Tibial nerve (tissue), 4 donors: ENCODE measurements around the gene NEGR1. TPM values are rescaled to one million over a fixed set of nuclear protein-coding genes. Genes with fewer than 3 reads are reported as not detected.
A peak's percentile ranks its signal among the peaks of the same experiment; 100 is the strongest.

Experiments used
- DNase-seq, 2 donors: peaks; one replicate each; pipeline ENCODE4 v3.0.0-alpha.2; 2019; ENCODE audit warnings: low spot score in 2 of 2
- H3K27ac ChIP-seq, 4 donors: fragments of 200-600 bp; sonication (generic) in 3 of 4; one replicate each; pipeline ENCODE4 v1.5.1; 2017 to 2019; ENCODE audit warnings: mild to moderate bottlenecking in 1 of 4
- H3K27me3 ChIP-seq, 2 donors: fragments of 200-600 bp; sonication (generic) in 1 of 2; one replicate each; pipeline versions ENCODE4 v1.5.1 to v1.6.0; 2017 to 2019
- H3K36me3 ChIP-seq, 3 donors: fragments of 200-600 bp; sonication (generic); one replicate each; pipeline ENCODE4 v1.5.1; 2018 to 2019
- H3K4me1 ChIP-seq, 4 donors: fragments of 200-600 bp; sonication (generic) in 3 of 4; one replicate each; pipeline ENCODE4 v1.5.1; 2017 to 2019
- H3K4me3 ChIP-seq, 4 donors: fragments of 200-600 bp; sonication (generic) in 3 of 4; one replicate each; pipeline ENCODE4 v1.5.1; 2017 to 2019; ENCODE audit warnings: mild to moderate bottlenecking in 1 of 4, moderate library complexity in 1 of 4
- H3K9me3 ChIP-seq, 4 donors: fragments of 200-600 bp; sonication (generic) in 3 of 4; one replicate each; pipeline ENCODE4 v1.5.1; 2017 to 2019
- EP300 ChIP-seq, 2 donors: sonication (generic); formaldehyde crosslinking; IDR thresholded peaks; one replicate each; pipeline ENCODE4 v1.6.1; 2017; ENCODE audit warnings: antibody characterized with exemption in 2 of 2, mild to moderate bottlenecking in 1 of 2
- POLR2A ChIP-seq, 2 donors: fragments of 450-650 bp; IDR thresholded peaks; one replicate each; pipeline ENCODE4 v1.6.1; 2017; ENCODE audit warnings: antibody characterized with exemption in 2 of 2, mild to moderate bottlenecking in 2 of 2, moderate library complexity in 2 of 2
- WGBS, 2 donors: methylation state at CpG; one replicate each; pipeline ENCODE4 v1.1.5; 2018; 5-methylcytosine and 5-hydroxymethylcytosine counted together
- total RNA-seq, 4 donors: library from RNA; depleted of rRNA; stranded (reverse); fragments of >200 nt; gene quantifications; one replicate each; pipeline ENCODE4 v1.1.0, GENCODE V29; 2016
- TF ChIP-seq, protein P1 (sequence below), 5 experiments: fragments of 200-600 bp in 3 of 5; fragments of 450-650 bp in 2 of 5; sonication (generic) in 3 of 5; IDR thresholded peaks; one replicate each; pipeline ENCODE4 v1.5.1; 2016 to 2019; ENCODE audit warnings: antibody characterized with exemption in 5 of 5, mild to moderate bottlenecking in 3 of 5, moderate library complexity in 2 of 5

Gene NEGR1
- total RNA-seq, 4 donors from 2014 or later, result 46.0 to 58.2 (median 52.4) TPM

DNA sequence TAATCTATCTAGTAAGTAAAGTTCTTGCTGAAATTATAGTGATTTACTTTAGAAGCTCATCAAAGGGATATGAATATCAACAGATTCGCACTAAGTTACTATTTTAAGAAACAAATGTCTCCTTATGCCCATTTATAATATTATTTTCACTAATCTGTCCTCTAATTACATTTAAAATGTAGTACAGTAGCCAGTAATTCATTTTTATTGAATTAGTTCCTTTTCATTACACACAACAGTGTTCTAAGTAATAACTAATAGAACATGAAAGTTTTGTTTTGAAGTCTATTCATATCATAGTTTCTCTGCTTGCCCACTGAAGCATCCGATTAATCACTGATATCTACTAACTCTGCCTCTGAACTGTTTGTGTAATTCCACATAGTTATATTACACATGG is 225.8 kb downstream of the NEGR1 start:
- no peak for DNase-seq
- 90 to 96% methylated on average over 2 of the region's 2 CpGs for WGBS, 2 donors
- Histone ChIP-seq H3K27ac (no peak overlapping the region), H3K9me3 (no peaks in the 10 kb centered on the region), H3K4me1 (no peaks in the 10 kb centered on the region), H3K4me3 (no peak overlapping the region), H3K36me3 (no peaks in the 10 kb centered on the region), H3K27me3 (no peaks in the 10 kb centered on the region)
- TF ChIP-seq EP300 (IDR thresholded peaks at IDR 0.05) (no peak), POLR2A (IDR thresholded peaks at IDR 0.05) (no peak)
- TF ChIP-seq, protein P1, sequence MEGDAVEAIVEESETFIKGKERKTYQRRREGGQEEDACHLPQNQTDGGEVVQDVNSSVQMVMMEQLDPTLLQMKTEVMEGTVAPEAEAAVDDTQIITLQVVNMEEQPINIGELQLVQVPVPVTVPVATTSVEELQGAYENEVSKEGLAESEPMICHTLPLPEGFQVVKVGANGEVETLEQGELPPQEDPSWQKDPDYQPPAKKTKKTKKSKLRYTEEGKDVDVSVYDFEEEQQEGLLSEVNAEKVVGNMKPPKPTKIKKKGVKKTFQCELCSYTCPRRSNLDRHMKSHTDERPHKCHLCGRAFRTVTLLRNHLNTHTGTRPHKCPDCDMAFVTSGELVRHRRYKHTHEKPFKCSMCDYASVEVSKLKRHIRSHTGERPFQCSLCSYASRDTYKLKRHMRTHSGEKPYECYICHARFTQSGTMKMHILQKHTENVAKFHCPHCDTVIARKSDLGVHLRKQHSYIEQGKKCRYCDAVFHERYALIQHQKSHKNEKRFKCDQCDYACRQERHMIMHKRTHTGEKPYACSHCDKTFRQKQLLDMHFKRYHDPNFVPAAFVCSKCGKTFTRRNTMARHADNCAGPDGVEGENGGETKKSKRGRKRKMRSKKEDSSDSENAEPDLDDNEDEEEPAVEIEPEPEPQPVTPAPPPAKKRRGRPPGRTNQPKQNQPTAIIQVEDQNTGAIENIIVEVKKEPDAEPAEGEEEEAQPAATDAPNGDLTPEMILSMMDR (IDR thresholded peaks at IDR 0.05), result no peak

DNA sequence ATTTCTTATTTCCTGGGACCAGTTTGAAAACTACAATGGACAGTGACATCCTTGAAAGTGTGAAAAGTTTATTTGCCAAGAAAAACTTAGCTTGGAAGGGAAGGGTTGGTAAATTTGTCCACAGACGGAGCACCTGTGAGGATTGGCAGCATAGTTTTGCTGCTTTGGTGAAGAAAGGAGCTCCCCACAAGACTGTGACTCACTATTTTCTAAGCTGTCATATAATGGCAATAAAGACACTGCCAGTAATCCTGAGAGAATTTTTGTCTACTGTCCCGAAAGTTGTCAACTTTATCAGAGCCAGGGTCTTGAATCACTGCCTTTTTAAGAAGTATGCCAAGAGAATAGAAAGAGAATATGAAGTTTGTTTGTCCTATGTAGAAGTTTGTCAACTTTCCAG is 230.8 kb downstream of the NEGR1 start:
- H3K27me3 ChIP-seq, result no peaks in the 10 kb centered on the region

DNA sequence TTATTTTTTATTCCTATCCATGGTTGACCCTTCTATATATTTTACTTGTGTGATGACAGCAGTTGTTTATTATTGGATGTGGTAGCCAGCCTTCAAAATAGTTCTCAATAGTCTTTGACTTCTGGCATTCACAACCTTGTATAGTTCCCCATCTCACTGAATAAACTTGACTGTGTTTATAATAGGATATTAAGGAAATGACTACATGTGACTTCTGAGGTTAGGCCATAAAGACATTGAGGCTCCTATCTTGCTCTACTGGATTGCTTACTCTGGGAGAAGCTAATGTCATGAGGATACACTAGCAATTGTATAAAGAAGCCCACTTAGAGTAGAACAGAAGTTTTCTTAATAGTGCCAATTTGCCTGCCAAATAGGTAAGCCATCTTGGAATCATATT is 231.8 kb downstream of the NEGR1 start:
- H3K9me3 ChIP-seq, result no peaks in the 10 kb centered on the region
- H3K27me3 ChIP-seq, result no peaks in the 10 kb centered on the region
- H3K4me3 ChIP-seq, result no peak overlapping the region
- H3K36me3 ChIP-seq, result no peaks in the 10 kb centered on the region
- no peak for DNase-seq
- TF ChIP-seq EP300 (IDR thresholded peaks at IDR 0.05), result no peak
- no peak for TF ChIP-seq POLR2A (IDR thresholded peaks at IDR 0.05)
- TF ChIP-seq, protein P1 (IDR thresholded peaks at IDR 0.05), result no peak
- no peak overlapping the region for H3K27ac ChIP-seq
- H3K4me1 ChIP-seq, result no peaks in the 10 kb centered on the region

More for the DNA sequence above, 230.8 kb downstream of the NEGR1 start:
- no peaks in the 10 kb centered on the region for H3K9me3 ChIP-seq
- no peaks in the 10 kb centered on the region for H3K4me1 ChIP-seq
- no peak for DNase-seq
- no peak overlapping the region for H3K27ac ChIP-seq
- no peak for TF ChIP-seq POLR2A (IDR thresholded peaks at IDR 0.05)
- no peak for TF ChIP-seq EP300 (IDR thresholded peaks at IDR 0.05)
- TF ChIP-seq, protein P1 (IDR thresholded peaks at IDR 0.05), result no peak
- no peak overlapping the region for H3K4me3 ChIP-seq
- H3K36me3 ChIP-seq, result no peaks in the 10 kb centered on the region
- WGBS, 2 donors, result 53 to 60% methylated on average over 2 of the region's 2 CpGs

DNA sequence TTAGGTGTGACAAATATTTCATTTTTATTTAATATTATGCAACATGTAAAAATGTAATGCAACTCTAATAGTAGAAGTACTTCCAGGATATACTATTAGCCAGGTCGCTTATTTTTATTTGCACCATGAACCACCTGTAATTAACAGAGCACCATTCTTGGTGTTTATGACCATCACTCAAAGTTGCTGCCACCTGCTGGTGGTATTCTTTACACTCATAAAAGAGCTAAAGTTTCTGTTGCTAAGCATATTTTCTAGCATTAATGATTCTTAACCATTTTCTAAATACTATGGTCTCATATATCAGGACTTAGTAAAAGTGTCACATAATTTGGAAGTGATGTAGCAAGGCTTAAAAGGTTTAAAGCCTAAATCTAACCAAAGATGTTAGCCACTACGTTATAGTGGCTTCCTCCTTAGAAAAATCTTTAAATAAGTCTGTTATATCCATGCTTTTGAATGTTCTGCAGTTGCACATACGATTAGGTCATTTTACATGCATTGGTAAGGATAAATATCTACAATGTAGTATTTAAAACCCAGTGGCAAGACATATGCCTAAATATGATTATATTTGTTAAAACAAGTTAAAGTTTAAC is 244.5 kb downstream of the NEGR1 start:
- Histone ChIP-seq H3K27ac (no peak overlapping the region), H3K4me1 (no peaks in the 10 kb centered on the region), H3K9me3 (no peaks in the 10 kb centered on the region), H3K36me3 (no peaks in the 10 kb centered on the region), H3K27me3 (no peaks in the 10 kb centered on the region), H3K4me3 (no peak overlapping the region)
- no peak for TF ChIP-seq EP300 (IDR thresholded peaks at IDR 0.05)
- TF ChIP-seq, protein P1 (IDR thresholded peaks at IDR 0.05), result peak; percentile 5 to 47 (median 25)
- TF ChIP-seq POLR2A (IDR thresholded peaks at IDR 0.05), result no peak
- DNase-seq, result peak in 1 of 2 donors; percentile 63
- 60% methylated on average over 3 of the region's 3 CpGs for WGBS, 2 donors

DNA sequence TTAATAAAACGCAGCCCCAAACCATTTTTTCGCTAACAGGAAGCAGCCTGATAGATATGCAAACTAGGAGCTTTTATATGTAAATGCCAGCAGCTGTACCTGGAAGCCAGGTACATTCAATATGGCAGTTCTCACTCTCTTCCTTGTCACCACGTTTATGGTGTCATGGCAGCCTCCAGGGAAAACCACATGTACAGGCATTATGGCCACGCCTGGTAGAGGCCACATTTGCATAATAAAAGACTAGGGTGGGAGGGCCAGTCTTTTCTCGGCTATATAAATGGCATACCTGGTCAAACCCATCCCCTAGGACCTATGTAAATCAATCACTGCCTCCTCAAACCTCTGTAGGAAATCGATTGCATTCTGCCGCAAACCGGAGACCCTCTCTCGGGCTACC is 247.5 kb downstream of the NEGR1 start:
- Histone ChIP-seq H3K27ac (no peak overlapping the region), H3K4me1 (no peaks in the 10 kb centered on the region), H3K36me3 (no peaks in the 10 kb centered on the region), H3K9me3 (no peaks in the 10 kb centered on the region), H3K4me3 (no peak overlapping the region), H3K27me3 (no peaks in the 10 kb centered on the region)
- no peak for DNase-seq
- WGBS, 2 donors, result 93 to 94% methylated on average over 9 of the region's 9 CpGs
- TF ChIP-seq, protein P1 (IDR thresholded peaks at IDR 0.05), result no peak
- TF ChIP-seq POLR2A (IDR thresholded peaks at IDR 0.05), result no peak
- TF ChIP-seq EP300 (IDR thresholded peaks at IDR 0.05), result no peak
